Islet precursor cell (in vitro differentiated cells): ENCODE measurements around the gene JPH2.

Experiments used
- DNase-seq: peaks from one replicate; pipeline ENCODE4 v3.0.0-alpha.2; 2018

The JPH2 gene

DNA sequence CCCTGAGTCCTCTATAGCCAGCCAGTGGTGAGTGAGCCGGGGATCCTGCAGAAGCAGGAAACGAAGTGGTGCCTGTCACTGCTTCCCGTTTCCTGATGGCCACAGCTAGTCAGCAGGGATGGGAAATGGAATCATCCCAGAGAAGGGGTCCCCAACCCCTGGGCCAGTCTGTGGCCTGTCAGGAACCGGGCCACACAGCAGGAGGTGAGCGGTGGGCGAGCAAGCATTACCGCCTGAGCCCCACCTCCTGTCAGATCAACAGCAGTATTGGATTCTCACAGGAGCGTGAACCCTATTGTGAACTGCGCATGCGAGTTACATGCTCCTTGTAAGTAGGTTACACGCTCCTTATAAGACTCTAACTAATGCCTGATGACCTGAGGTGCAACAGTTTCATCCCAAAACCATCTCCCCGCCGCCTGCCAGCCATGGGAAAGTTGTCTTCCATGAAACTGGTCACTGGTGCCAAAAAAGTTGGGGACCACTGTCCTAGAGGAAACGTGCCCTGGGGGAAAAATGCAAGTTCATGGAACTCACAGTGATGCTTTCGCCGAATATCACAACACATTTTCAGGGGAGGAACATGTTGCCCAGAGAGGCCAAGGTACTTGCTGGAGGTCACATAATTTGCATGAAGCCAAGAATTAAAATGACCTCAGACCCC, 113.8 kb downstream of the JPH2 start:
- peak; percentile 46 for DNase-seq

DNA sequence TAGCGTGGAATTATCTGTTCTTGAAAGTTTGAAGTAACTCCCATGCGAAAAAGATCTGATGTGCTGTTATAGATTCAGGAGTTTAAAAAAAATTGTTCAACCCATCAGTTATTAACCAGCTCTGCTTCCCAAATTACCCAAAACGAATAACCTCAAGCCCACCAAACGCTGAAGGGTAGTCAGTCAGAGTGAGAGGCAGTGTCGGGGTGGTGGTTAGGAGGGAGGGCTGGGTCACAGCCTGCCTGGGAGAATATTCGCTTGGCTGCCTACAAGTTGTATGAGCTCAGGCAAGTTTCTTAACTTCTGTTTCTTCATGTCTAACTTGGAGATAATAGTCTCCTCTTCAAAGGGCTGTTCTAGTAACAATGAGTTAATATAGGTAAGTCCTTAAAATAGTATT, 114.6 kb downstream of the JPH2 start:
- peak; percentile 27 for DNase-seq

DNA sequence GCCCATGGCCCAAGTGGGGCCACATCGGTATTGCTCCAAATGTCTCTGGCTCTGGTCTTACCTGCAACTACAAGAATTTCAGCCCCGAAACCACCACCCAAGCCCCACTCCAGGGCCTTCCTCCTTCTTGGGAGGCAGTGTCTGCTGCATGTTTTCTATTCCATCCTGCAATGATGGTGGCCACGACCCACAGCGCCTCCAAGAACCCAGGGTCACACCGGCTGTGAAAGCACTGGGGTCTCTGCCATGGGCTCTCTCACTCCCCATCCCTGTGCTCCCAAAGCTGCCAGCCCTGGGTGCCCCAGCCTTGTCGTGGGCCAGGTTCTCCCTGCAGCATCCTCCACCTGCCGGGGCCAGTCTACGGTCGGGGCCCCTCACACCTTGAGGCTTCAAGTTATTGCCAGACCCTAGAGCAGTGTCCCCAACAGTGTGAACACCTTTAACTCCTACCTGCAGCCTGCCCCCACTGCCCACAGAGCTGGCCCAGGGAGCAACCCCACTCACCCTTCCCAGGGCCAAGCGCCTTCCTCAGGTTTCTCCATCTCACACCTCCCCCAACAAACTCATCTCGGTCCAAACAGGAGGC, 115.4 kb downstream of the JPH2 start:
- DNase-seq, result peak; percentile 35

DNA sequence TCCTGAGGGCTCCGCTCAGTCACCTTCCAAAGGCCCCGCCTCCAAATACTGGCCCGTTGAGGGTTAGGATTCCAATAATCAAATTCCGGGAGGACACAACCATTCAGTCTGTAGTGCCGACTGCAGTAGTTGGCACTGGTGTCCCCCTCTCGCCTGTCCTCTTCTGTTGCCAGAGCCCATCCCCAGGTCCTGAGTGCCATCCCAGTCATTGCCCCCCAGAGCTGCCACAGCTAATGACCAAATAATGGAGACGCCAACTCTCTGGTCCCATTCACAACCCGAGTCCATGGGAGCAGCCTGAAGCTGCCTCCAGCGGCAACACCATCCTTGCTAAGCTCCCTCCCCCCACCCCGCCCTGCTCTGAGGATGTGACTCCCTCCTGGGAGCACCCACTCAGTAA, 115.9 kb downstream of the JPH2 start:
- DNase-seq, result no peak

DNA sequence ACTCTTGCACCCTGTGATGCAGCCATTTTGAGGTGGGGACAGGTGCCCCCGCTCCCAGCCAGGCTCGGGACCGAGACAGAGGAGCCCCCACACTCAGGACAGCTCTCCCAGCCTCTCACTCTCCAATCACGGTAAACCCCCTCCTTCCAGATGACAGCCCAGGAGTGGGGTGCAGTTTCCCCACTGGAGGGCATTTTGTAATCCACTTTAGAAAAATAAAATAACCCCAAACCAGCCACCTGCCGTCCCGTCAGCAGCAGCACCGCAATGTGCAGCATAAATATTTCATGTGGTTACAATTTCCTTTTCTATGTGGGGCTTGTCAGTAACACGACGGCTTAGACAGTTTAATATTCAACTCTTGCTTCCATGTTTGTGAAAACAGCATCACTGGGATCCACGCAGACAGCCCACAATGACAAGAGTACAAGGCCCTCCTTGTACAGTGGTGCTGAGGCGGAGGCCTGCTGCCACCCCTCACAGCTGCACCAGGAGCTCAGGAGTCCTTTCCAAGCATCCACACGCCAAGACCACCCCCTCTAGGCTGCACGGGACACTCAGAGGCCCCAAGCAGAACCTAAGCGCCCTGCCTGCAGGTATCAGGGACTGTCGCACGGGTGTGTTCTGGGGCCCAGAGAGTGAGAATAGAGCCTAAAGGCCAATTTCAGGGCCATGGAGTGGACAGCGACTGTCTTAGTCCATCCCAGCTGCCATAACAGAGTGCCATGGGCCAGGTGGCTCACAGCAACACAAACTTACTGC, 116.7 kb downstream of the JPH2 start:
- peak; percentile 42 for DNase-seq

DNA sequence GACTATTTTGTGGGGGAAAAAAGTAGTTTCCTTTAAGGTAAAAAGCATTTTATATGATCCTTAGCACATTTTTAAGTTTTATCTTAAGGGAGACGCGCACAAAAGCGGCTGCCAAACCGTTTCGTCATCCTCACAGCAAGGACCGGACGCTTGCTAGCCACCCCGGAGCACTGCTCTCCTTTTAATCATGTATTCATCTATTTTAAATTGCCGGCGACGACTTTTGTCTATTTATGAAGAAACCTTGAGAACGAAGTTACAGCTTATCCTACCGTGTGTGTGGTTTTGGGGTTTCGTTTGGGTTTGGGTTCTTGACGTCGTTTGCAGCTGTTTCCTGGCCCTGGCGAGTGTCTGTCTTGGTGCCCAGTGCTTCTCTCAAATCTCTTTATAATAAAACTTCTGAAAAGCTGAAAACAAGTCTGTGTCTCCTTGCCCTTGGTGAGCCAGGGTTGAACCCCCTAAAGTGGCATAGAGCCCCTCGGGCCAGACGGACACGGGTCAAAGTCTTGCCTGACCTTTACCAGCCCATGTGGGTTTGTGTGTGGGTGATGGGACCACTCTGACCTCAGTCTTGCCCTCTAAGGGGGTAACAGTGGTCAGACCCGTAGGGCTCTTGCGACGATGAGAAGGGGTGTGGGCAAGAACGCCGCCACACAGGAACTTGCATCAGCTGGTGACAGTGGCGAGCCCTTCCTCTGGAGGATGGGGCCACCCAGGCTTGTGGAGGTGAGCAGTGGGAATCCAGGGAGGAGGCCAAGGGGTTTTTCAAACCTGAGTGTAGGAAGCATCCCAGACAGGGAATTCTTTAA, 117.6 kb downstream of the JPH2 start:
- peak; percentile 45 for DNase-seq

DNA sequence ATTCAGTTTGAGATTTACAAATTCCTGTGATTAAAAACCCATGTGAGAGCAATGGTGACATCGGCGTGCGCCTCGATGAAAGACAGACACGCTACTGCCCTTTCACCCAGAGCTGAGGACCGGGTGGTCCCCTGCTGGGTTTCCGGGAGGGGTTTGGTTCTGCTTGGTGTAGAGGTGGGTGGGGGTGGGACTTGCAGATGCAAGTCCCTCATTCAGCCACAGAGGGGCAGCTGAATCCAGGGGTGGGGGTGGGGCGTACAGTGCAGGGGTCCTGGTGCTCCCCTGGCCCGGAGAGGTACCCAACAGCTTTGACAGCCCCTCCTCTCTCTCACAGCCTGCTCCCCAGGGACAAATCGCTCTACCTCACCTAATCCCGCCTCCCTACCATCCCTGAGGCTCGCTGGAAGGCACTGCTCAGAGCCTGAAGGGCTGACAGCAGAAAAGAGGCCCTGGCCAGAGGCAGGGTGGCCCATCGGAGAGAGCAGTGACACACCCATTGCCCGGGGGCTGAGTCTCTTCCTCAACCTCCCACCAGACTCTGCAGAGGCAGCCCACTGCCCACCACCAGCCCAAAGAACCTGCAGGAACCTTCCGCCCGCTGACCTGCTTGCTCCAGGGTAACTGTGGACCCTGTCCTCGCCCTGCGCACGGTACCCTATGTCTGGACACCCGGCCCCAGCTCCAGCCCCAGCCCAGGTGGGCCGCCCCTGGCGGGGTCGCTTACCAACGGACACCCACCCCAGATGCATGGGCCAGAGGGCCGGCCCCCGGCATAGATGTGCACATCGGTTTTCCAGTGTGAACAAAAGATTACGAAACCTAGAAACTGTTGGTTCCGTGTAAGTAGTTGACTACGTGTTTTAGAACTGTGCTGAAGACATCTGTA, 118.4 kb downstream of the JPH2 start:
- DNase-seq, result peak; percentile 49

DNA sequence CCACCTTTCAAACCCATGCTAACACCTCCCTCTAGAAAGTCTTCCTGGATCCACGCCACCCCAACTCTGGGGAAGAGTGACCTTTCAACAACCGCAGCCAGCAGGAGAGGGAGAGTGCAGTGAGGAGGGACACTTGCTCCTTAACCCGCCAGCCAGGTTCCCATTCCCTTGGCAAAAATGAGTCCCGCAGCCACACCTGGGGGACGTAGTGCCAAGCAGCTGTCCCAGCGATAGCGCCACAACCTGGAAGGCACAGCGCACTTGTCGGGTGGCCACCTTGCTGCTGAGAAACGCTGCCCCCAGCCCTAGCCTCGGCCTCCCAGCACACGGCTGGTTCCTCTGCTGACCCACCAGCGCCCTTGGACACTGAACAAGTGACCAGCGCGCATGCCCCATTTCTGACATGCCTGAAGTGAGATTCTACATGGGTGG, 119.3 kb downstream of the JPH2 start:
- no peak for DNase-seq

DNA sequence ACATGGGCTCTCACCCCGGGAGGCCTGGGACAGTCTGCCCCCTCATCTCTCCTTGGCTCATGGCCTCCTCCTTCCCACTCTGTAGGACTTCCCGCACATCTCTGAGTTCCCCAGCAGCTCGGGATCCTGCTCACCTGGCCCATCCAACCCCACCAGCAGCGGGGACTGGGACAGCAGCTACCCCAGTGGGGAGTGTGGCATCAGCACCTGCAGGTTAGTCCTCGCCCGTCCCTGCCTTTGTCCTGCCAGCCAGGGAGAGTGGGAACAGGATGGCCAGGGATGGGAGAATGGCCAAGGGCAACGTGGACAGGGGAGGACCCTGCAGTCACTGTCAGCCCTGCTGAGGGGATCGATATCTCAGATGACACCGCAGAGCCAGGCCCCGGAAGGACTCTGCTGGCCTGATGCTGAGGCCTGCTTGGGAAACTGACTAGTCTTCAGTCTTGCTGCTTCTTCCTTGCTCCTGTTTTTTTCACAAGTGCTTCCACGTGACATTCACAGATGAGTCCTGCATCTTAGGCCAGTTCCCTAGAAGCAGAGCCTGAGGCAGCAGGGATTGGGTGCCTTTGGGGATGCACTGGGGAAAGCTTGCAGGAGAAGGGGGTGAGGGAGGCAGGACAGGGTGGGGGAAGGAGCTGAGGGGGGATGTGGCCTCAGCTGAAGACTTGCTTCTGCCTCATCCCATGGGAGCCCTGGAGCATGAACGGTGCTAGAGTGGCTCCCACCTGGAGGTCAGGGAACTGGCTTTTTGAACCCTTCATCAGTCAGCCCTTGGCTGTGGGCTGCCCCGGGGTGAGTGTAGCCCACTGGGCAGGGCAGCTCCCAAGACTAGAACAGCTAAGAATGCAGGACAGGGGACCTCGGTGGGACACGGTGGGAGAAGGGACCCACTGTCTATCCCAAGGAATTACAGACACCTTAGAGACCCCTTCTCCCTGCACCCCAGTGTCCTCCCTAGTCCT, 120.1 kb downstream of the JPH2 start:
- DNase-seq, result peak; percentile 49

DNA sequence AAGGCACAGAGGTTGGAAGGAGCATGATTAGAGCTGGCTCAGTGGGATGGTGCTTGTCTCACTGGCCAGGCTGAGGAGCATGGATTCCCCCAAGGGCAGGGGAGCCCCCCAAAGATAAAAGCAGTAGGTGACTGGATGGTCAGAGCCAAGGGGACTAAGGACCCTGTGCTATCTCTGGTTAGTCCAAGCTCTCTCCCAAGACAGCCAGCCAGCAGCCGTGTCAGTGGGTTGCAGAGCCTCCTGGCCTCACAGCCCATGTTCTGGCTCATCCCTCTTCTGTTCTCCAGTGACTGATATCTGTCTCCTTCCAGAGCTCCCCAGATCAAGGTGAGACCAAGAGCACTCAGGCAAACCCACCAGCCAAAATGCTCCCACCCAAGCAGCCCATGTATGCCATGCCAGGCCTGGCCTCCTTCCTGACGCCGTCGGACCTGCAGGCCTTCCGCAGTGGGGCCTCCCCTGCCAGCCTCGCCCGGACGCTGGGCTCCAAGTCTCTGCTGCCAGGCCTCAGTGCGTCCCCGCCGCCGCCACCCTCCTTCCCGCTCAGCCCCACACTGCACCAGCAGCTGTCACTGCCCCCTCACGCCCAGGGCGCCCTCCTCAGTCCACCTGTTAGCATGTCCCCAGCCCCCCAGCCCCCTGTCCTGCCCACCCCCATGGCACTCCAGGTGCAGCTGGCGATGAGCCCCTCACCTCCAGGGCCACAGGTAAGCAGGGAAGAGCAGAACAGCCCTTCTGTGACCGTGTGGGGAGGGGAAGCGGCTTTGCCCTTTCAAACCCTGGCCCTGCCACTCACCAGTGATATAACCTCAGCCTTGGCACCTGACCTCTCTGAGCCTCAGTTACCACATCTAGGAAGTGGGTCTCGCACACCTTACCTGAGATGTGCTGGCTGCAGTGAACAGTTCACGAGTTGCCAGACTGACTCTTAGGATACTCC, 121.3 kb downstream of the JPH2 start:
- peak; percentile 46 for DNase-seq

DNA sequence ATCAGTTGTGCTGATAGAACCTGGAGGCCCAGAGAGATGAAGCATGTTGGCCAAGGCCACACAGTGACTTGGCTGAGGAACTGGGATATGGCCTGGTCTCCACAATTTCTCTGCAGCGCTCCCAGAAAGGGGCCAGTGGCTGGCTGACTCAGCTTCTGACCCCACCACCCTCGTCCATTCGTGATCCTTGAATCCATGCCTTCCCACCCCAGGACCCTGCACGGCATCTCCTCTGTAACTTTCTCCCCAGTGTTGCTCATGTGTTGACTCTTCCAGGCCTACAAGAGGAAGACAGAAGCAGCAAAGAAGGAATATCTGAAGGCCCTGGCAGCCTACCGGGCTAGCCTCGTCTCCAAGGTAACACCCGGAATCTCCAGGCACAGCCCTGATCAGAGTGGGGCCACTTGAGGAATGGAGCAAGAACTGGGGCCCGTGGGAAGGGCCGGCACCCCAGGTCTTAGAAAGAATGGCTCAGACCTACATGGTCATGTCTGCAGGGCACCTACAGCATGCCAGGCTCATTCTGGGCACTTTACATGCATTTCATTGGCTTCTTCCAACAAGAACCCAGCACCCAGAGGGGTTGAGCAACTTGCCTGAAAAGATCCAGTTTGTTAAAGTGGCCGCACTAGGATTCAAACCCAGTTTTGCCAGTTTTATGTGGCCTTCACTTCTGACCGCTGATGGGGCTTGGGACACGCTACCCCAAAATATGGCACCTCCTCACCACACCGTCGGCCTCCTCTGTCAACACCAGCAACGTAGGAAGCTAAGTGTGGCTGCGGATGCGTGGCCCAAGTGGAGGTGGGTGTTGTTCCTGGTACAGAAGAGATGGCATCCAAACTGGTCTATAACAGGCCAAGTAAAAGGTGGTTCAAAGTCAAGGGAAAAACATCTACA, 122.2 kb downstream of the JPH2 start:
- DNase-seq, result no peak
